Measurements from ENCODE around the gene SDK2.

DNA sequence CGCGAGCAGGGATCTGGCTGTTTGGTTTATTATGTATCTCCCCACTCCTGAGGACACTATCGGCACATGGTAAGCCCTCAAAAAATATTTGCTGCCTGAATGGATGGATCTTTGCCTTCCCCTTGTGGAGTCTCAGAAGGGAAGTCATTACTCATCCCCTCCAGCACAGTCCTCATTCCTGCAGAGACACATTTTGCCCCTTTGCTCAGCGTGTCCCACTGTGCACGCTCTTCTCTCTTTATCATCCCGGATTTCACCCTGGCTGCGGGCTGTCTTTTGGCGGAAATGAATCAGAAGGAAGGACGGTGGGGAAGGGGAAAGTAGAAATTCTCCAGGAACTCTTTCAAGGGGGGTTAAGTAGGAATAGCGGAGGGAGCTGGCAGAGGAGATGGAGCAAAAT, 207.3 kb downstream of the SDK2 start:
- TF ChIP-seq CTCF (IDR thresholded peaks at IDR 0.05; ENCODE audit: low read length) (no peak), EZH2 (optimal IDR thresholded peaks at IDR 0.05; ENCODE audit: low read depth, low read length) (no peak), EZH2phosphoT487 (IDR thresholded peaks at IDR 0.05; ENCODE audit: low read length) (no peak)

Measured in MM.1S (cell line).